CD4-positive, alpha-beta T cell treated with Interleukin-1 beta for 1 hour (primary cell): ENCODE measurements around the gene PRKAB1.

ENCODE experiments used
- DNase-seq, 2 donors: peaks; one replicate each; pipeline ENCODE4 v3.0.0-alpha.2; 2020 to 2022

PRKAB1 gene

DNA sequence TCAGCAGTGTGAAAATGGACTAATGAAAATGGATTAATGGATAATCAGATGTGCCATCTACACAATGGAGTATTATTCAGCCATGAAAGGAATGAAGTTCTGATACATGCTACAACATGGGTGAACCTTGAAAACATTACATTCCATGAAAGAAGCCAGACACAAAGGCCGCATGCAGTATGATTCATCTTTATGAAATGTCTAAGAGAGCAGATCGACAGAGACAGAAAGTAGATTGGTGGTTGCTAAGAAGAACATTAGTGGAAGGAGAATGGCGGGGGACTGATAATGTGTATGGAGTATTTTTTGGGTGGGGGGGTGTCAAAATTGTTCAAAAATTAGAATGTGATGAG, 47.3 kb downstream of the PRKAB1 start:
- DNase-seq = no peak

DNA sequence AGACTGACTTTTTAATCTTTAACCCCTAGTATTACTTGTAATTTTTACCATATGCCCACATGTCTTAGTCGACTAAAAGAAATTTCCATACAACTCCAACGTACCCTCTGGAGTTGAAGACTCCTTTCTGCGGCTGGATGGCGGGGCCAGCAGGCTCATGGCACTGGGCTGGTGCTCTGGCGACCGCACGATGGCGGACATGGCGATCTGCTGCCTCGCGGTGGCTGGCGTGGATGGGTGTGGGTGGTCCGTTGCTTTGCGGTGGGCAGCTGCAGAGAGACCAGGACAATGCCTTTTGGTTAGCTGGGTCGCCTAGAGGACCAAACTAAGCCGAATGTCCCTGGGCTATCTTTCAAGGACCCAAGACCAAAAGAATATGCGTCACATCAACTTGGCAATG, 50.2 kb downstream of the PRKAB1 start:
- DNase-seq = no peak

- DNase-seq = no peak
Observed at GRCh38 chr12:119720349-119720748, 52.4 kb downstream of the PRKAB1 start.

- DNase-seq = no peak
Observed at GRCh38 chr12:119721306-119721705, 53.4 kb downstream of the PRKAB1 start.

- no peak for DNase-seq
Observed at GRCh38 chr12:119725523-119725922, 57.6 kb downstream of the PRKAB1 start.

GRCh38 chr12:119727600-119728443, 59.9 kb downstream of the PRKAB1 start:
- no peak for DNase-seq

GRCh38 chr12:119728444-119728745, 60.5 kb downstream of the PRKAB1 start:
- no peak for DNase-seq

DNA sequence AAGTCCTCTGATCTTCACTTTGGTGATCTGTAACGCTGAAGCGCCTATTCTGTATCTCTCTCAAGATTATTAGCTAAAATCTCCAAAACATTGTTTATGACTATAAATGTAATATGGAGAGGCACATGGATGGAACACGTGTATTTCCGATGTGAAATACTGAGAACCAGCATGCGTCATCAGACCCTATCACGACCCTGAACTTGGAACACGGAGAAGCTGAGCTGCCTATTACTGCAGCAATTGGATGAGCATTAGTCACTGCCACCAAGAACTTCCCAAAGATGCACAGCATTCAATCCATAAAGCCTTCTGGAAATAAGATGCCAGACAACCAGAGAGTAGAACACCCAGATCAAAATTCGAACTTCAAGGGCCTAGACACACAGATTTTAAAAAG, 61.9 kb downstream of the PRKAB1 start:
- DNase-seq = no peak

DNA sequence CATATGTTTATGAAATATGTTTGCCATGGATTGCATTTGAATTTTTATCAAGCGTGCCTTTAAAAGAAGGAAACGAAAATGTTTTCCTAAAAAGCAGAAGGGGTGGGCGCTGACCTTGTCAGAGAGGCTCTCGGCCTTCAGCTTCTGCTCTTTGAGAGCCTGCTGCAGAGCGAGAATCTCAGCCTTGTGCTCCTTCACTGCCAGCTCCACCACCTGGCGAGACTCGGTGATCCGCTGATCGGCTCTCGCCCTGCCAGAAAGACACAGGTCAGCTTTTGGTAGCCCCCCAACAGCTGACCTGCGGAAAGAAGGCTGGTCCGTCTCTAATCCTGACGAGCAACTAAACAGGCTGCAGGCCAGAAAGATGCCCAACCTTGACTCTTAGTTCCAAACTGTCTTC, 62.4 kb downstream of the PRKAB1 start:
- DNase-seq = no peak
